H1 (cell line): ENCODE measurements around the gene DCDC2. TPM values are rescaled to one million over a fixed set of nuclear protein-coding genes. Genes with fewer than 3 reads are reported as not detected.
A peak's percentile ranks its signal among the peaks of the same experiment; 100 is the strongest.

Experiments
- CTCF ChIA-PET: fragments of 300-600 bp; sonication (Branson Sonifier 250); formaldehyde crosslinking; loops from one replicate; lab custom pipeline; 2021; ENCODE audit not compliant: partially characterized antibody; lab: Charles Lee
- POLR2A ChIA-PET: fragments of 300-600 bp; sonication (Branson Sonifier 250); formaldehyde crosslinking; loops from one replicate; lab custom pipeline; 2021; ENCODE audit warnings: inconsistent platforms; ENCODE audit not compliant: partially characterized antibody; lab: Charles Lee
- DNase-seq, 2 experiments: peaks; one replicate each; pipeline versions ENCODE4 v3.0.0 to v3.0.0-alpha.2; 2010 to 2022; ENCODE audit warnings: low spot score in 2 of 2, low read depth in 1 of 2, mixed read lengths in 1 of 2
- FAIRE-seq: peaks from 2 replicates; lab custom pipeline; 2011; peaks lifted over from hg19 to GRCh38; lab: Jason Lieb, UNC
- H2AFZ ChIP-seq: 2 replicates; pipeline ENCODE4 v1.8.1; 2012; ENCODE audit warnings: low read length, inconsistent platforms
- H2AK5ac ChIP-seq: 2 replicates; pipeline ENCODE4 v1.6.1; 2013; ENCODE audit warnings: low read depth, low read length
- H2BK120ac ChIP-seq: replicated peaks from 2 replicates; pipeline ENCODE3; 2013; ENCODE audit warnings: low read depth, low read length, inconsistent platforms
- H2BK12ac ChIP-seq: 2 replicates; pipeline ENCODE4 v1.6.1; 2013; ENCODE audit warnings: low read depth, low read length
- H2BK15ac ChIP-seq: 2 replicates; pipeline ENCODE4 v1.6.1; 2013; ENCODE audit warnings: low read length
- H2BK20ac ChIP-seq: 2 replicates; pipeline ENCODE4 v1.6.1; 2013; ENCODE audit warnings: low read length
- H2BK5ac ChIP-seq: 2 replicates; pipeline ENCODE4 v1.6.1; 2013; ENCODE audit warnings: low read depth, low read length
- H3K14ac ChIP-seq: 2 replicates; pipeline ENCODE4 v1.6.1; 2013; ENCODE audit warnings: inconsistent platforms; ENCODE audit not compliant: insufficient read length
- H3K18ac ChIP-seq: 2 replicates; pipeline ENCODE4 v1.6.1; 2013; ENCODE audit warnings: low read length; ENCODE audit errors: extremely low read depth
- H3K23ac ChIP-seq: 2 replicates; pipeline ENCODE4 v1.6.1; 2013; ENCODE audit warnings: inconsistent platforms; ENCODE audit not compliant: insufficient read length
- H3K23me2 ChIP-seq: 2 replicates; pipeline ENCODE4 v1.6.1; 2013; ENCODE audit warnings: low read depth, low read length
- H3K27ac ChIP-seq: 2 replicates; pipeline ENCODE4 v1.6.1; 2011; ENCODE audit warnings: low read depth, low read length, inconsistent platforms
- H3K27me3 ChIP-seq, 4 experiments: replicated peaks in 1 of 4; 1 replicate in 1 of 4; 2 replicates in 3 of 4; pipeline versions ENCODE4 v1.6.1 to v1.8.1; 2011 to 2013; ENCODE audit warnings: low read length in 3 of 4, mild to moderate bottlenecking in 3 of 4, inconsistent platforms in 2 of 4, mixed read lengths in 2 of 4, moderate library complexity in 1 of 4; ENCODE audit not compliant: control insufficient read depth in 3 of 4, insufficient read depth in 3 of 4; ENCODE audit errors: extremely low read depth in 1 of 4
- H3K36me3 ChIP-seq, 4 experiments: 2 replicates each; pipeline versions ENCODE4 v1.6.1 to v1.8.1; 2011 to 2013; ENCODE audit warnings: mild to moderate bottlenecking in 4 of 4, low read length in 3 of 4, moderate library complexity in 2 of 4, control low read depth in 1 of 4, inconsistent platforms in 1 of 4; ENCODE audit not compliant: insufficient read depth in 4 of 4, control insufficient read depth in 2 of 4
- H3K4ac ChIP-seq: replicated peaks from 2 replicates; pipeline ENCODE3; 2013; ENCODE audit warnings: low read length, low read depth, mixed read lengths, inconsistent platforms; ENCODE audit not compliant: insufficient read length
- H3K4me1 ChIP-seq, 4 experiments: replicated peaks in 1 of 4; 1 replicate in 1 of 4; 2 replicates in 3 of 4; pipeline versions ENCODE4 v1.6.1 to v1.8.1; 2011 to 2013; ENCODE audit warnings: low read length in 3 of 4, inconsistent platforms in 2 of 4, mixed read lengths in 1 of 4; ENCODE audit not compliant: insufficient read depth in 4 of 4, control insufficient read depth in 3 of 4
- H3K4me2 ChIP-seq, 2 experiments: 2 replicates each; pipeline versions ENCODE4 v1.6.1 to v1.8.1; 2011 to 2013; ENCODE audit warnings: low read depth in 2 of 2, low read length in 2 of 2, control low read depth in 1 of 2, inconsistent platforms in 1 of 2, mild to moderate bottlenecking in 1 of 2; ENCODE audit not compliant: insufficient read depth in 1 of 2
- H3K4me3 ChIP-seq, 4 experiments: fragments of 200-600, 300-600 bp in 1 of 4; sonication (generic), shearing (Covaris generic), sonication (Bioruptor Twin) in 1 of 4; 2 replicates each; pipeline versions ENCODE4 v1.5.1 to v1.8.1; 2011 to 2016; ENCODE audit warnings: low read length in 4 of 4, low read depth in 3 of 4, control low read depth in 2 of 4, inconsistent platforms in 2 of 4, mild to moderate bottlenecking in 2 of 4, mixed read lengths in 1 of 4, moderate library complexity in 1 of 4; ENCODE audit not compliant: insufficient read depth in 2 of 4; ENCODE audit errors: extremely low read depth in 1 of 4
- H3K56ac ChIP-seq: replicated peaks from 2 replicates; pipeline ENCODE3; 2013; ENCODE audit warnings: low read depth, mild to moderate bottlenecking, mixed read lengths, low read length, inconsistent platforms; ENCODE audit not compliant: insufficient read length
- H3K79me1 ChIP-seq: 2 replicates; pipeline ENCODE4 v1.6.1; 2013; ENCODE audit warnings: low read depth, low read length, control low read depth
- H3K79me2 ChIP-seq, 2 experiments: 2 replicates each; pipeline versions ENCODE4 v1.6.1 to v1.8.1; 2012 to 2013; ENCODE audit warnings: low read length in 2 of 2, mild to moderate bottlenecking in 2 of 2, inconsistent platforms in 1 of 2; ENCODE audit not compliant: insufficient read depth in 2 of 2, control insufficient read depth in 1 of 2
- H3K9ac ChIP-seq, 4 experiments: replicated peaks in 1 of 4; 1 replicate in 1 of 4; 2 replicates in 3 of 4; pipeline versions ENCODE4 v1.6.1 to v1.8.1; 2011 to 2013; ENCODE audit warnings: low read depth in 3 of 4, low read length in 3 of 4, control low read depth in 2 of 4, mild to moderate bottlenecking in 2 of 4, moderate library complexity in 2 of 4, inconsistent platforms in 1 of 4; ENCODE audit errors: extremely low read depth in 1 of 4
- H3K9me3 ChIP-seq, 2 experiments: 2 replicates each; pipeline versions ENCODE4 v1.6.1 to v1.8.1; 2012 to 2013; ENCODE audit warnings: mild to moderate bottlenecking in 2 of 2, moderate library complexity in 2 of 2, control low read depth in 1 of 2, inconsistent platforms in 1 of 2, low read depth in 1 of 2, low read length in 1 of 2, mixed read lengths in 1 of 2; ENCODE audit not compliant: insufficient read depth in 2 of 2
- H4K20me1 ChIP-seq, 2 experiments: replicated peaks in 1 of 2; 2 replicates each; pipeline versions ENCODE3 to v1.8.1; 2011 to 2013; ENCODE audit warnings: inconsistent platforms in 2 of 2, low read length in 2 of 2, mild to moderate bottlenecking in 1 of 2; ENCODE audit not compliant: insufficient read depth in 2 of 2, control insufficient read depth in 1 of 2
- H4K5ac ChIP-seq: 2 replicates; pipeline ENCODE4 v1.6.1; 2013; ENCODE audit warnings: low read length, low read depth, mixed read lengths, inconsistent platforms; ENCODE audit not compliant: insufficient read length
- H4K8ac ChIP-seq: 2 replicates; pipeline ENCODE4 v1.8.0; 2013; ENCODE audit warnings: mild to moderate bottlenecking, moderate library complexity, low read length, inconsistent platforms; ENCODE audit not compliant: insufficient read depth; ENCODE audit errors: extremely low read depth
- H4K91ac ChIP-seq: replicated peaks from 2 replicates; pipeline ENCODE3; 2013; ENCODE audit warnings: low read length, mixed read lengths, inconsistent platforms; ENCODE audit not compliant: insufficient read length
- ASH2L ChIP-seq: fragments of 200-600, 300-600 bp; sonication (generic); IDR thresholded peaks from one replicate; pipeline ENCODE4 v1.7.1; 2017; ENCODE audit warnings: low read length
- CBX8 ChIP-seq: fragments of 300-800, 300-1000 bp; sonication (generic); IDR thresholded peaks from 2 replicates; pipeline ENCODE4 v1.7.1; 2016; ENCODE audit warnings: low read depth, low read length, borderline replicate concordance
- CHD2 ChIP-seq: IDR thresholded peaks from 2 replicates; pipeline ENCODE4 v1.6.1; 2012; ENCODE audit warnings: low read length, improper control_type of control experiment
- GABPA ChIP-seq: IDR thresholded peaks from 2 replicates; pipeline ENCODE4 v1.6.1; 2011; ENCODE audit warnings: mild to moderate bottlenecking, low read length, moderate library complexity, borderline replicate concordance; ENCODE audit not compliant: insufficient read depth
- HDAC6 ChIP-seq: IDR thresholded peaks from one replicate; pipeline ENCODE4 v1.7.1; 2012; ENCODE audit warnings: low read depth, mild to moderate bottlenecking, inconsistent platforms, low read length, moderate library complexity
- JUN ChIP-seq: IDR thresholded peaks from 2 replicates; pipeline ENCODE4 v1.6.1; 2011; ENCODE audit warnings: low read depth, mild to moderate bottlenecking, improper control_type of control experiment, low read length
- RAD21 ChIP-seq, 2 experiments: IDR thresholded peaks in 1 of 2; conservative IDR thresholded peaks in 1 of 2; 2 replicates each; pipeline ENCODE4 v1.6.1; 2011; ENCODE audit warnings: low read depth in 2 of 2, low read length in 2 of 2, improper control_type of control experiment in 1 of 2, inconsistent platforms in 1 of 2, mild to moderate bottlenecking in 1 of 2, moderate library complexity in 1 of 2
- RBBP5 ChIP-seq: IDR thresholded peaks from 2 replicates; pipeline ENCODE4 v1.7.1; 2012; ENCODE audit warnings: low read depth, mild to moderate bottlenecking, inconsistent platforms, low read length, moderate library complexity, borderline replicate concordance
- RNF2 ChIP-seq: fragments of 200-900, 300-1000 bp; sonication (generic); IDR thresholded peaks from 2 replicates; pipeline ENCODE4 v1.7.1; 2016; ENCODE audit warnings: borderline replicate concordance, low read depth, mild to moderate bottlenecking, antibody characterized with exemption, low read length; ENCODE audit not compliant: poor library complexity, severe bottlenecking; ENCODE audit errors: missing control alignments
- TBP ChIP-seq: IDR thresholded peaks from 2 replicates; pipeline ENCODE4 v1.6.1; 2011; ENCODE audit warnings: low read depth, low read length, improper control_type of control experiment
- ZNF274 ChIP-seq: IDR thresholded peaks from 2 replicates; pipeline ENCODE4 v1.7.0; 2012; ENCODE audit warnings: low read length, borderline replicate concordance; ENCODE audit errors: extremely low read depth
- WGBS, 2 experiments: shearing (Covaris generic) in 1 of 2; methylation state at CpG; one replicate each; pipeline versions ENCODE4 v1.1.6 to v1.1.7; 2013 to 2015; ENCODE audit warnings: low lambda C conversion rate in 2 of 2, mixed read lengths in 2 of 2, inconsistent platforms in 1 of 2, low coverage in 1 of 2, missing lambda C conversion rate in 1 of 2; ENCODE audit not compliant: insufficient replicate concordance in 2 of 2, insufficient coverage in 1 of 2, insufficient read length in 1 of 2; ENCODE audit errors: extremely low coverage in 1 of 2, missing lambda C conversion rate in 1 of 2; 5-methylcytosine and 5-hydroxymethylcytosine counted together
- polyA plus RNA-seq, 7 experiments: library from polyadenylated mRNA; depleted of rRNA in 3 of 7; stranded (reverse) in 5 of 7; unstranded in 2 of 7; fragments of >200 nt in 5 of 7; fragments of 200-250 nt in 2 of 7; gene quantifications; 1 replicate in 5 of 7; 2 replicates in 1 of 7; 4 replicates in 1 of 7; pipeline versions ENCODE4 v1.2.1 to v1.2.3, GENCODE V29; 2011 to 2013; ENCODE audit warnings: missing spikeins in 2 of 7, mixed read lengths in 2 of 7
- total RNA-seq: library from RNA; stranded (reverse); fragmentation: NEBNext Ultra II Directional; extraction: Animal tissue kit (Norgen Biotek cat#: 25700); gene quantifications from 2 replicates; pipeline ENCODE4 v1.2.1, GENCODE V29; 2021
- TF ChIP-seq, protein P1 (sequence below): IDR thresholded peaks from 2 replicates; pipeline ENCODE4 v1.6.1; 2012; ENCODE audit warnings: inconsistent platforms

Gene DCDC2
- total and polyA plus RNA-seq, 2 of the 8 experiments (the other 6 are each of a cell fraction or from before 2014, with no cell fraction given) = 0.03 to 0.15 TPM

DNA sequence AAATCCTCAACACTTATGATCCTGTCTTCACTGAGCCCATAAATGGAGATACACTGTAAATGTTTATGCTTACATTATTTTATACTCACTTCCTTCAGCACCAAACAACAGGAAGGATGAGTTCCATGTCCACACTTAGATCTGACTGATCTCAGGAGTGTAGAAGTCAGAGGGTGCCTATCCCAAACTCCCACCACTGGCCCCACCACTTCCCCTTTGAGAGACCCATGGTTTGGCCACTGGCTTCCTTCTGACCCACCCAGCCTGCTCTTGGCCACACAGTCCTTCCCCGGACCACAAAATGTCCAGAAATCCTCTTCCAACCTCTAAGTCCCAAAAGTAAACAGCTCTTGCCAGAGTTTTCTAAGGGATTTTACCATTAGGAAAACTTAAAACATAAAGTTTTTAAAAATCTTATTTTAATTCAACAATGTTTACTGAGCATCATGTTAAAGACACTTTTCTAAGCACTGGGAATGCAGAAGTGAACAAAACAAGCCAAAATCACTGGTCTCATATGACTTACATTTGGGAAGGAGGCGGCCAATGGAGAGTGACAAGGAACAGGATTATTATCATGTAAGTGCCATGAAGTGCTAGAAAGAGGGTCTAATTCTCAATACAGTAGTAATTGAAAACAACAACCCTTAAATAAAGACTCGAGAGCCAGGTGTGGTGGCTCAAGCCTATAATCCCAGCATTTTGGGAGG lies 128.0 kb downstream of the DCDC2 start:
- no peaks in the 10 kb centered on the region; a peak in 2 of 7 replicates for H3K4me1 ChIP-seq
- FAIRE-seq (no peak), DNase-seq (no peak)
- no peak overlapping the region for H2BK15ac ChIP-seq
- no peak overlapping the region for H4K8ac ChIP-seq
- H2BK20ac ChIP-seq = no peak overlapping the region
- WGBS, 2 experiments = 57% methylated on average over 3 of the region's 3 CpGs; no CpG with 5 or more reads in 1 of the 2 experiments
- H3K14ac ChIP-seq = no peak overlapping the region
- H3K4me3 ChIP-seq = no peak overlapping the region
- no peak overlapping the region for H2BK12ac ChIP-seq
- no peak overlapping the region for H2BK120ac ChIP-seq
- H3K18ac ChIP-seq = no peak overlapping the region
- no peaks in the 10 kb centered on the region for H3K36me3 ChIP-seq
- H3K27ac ChIP-seq = no peak overlapping the region
- H2AK5ac ChIP-seq = no peak overlapping the region
- no peaks in the 10 kb centered on the region for H3K9me3 ChIP-seq
- H3K27me3 ChIP-seq = no peaks in the 10 kb centered on the region
- no peak overlapping the region for H2BK5ac ChIP-seq
- H3K79me1 ChIP-seq = no peaks in the 10 kb centered on the region
- ChIA-PET CTCF (interaction anchor here (0.8 to 1.6 kb wide), 3 partner anchors 24 to 47 kb away, joined by 3 to 5 read pairs (median 4); no protein-coding TSS in a partner anchor), POLR2A (no interaction called here)
- H3K9ac ChIP-seq = no peak overlapping the region
- H3K23ac ChIP-seq = no peak overlapping the region
- H4K5ac ChIP-seq = no peak overlapping the region
- no peaks in the 10 kb centered on the region for H4K20me1 ChIP-seq
- H2AFZ ChIP-seq = no peak overlapping the region
- H3K79me2 ChIP-seq = no peaks in the 10 kb centered on the region
- H3K23me2 ChIP-seq = no peaks in the 10 kb centered on the region
- no peak overlapping the region for H4K91ac ChIP-seq
- no peak overlapping the region for H3K4me2 ChIP-seq
- no peak overlapping the region for H3K4ac ChIP-seq
- peak overlapping the region; percentile 14 for H3K56ac ChIP-seq
- TF ChIP-seq, protein P1, sequence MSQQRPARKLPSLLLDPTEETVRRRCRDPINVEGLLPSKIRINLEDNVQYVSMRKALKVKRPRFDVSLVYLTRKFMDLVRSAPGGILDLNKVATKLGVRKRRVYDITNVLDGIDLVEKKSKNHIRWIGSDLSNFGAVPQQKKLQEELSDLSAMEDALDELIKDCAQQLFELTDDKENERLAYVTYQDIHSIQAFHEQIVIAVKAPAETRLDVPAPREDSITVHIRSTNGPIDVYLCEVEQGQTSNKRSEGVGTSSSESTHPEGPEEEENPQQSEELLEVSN = no peak
- TF ChIP-seq CBX8 = no peak
- TF ChIP-seq RAD21 (IDR thresholded peaks at IDR 0.05 in 1 of 2, conservative IDR thresholded peaks at IDR 0.05 in 1 of 2; ENCODE audit: low read depth in 2 of 2, low read length in 2 of 2) = no peak
- no peak for TF ChIP-seq ZNF274
- TF ChIP-seq RNF2 = no peak
- TF ChIP-seq TBP = no peak
- TF ChIP-seq ASH2L = no peak
- TF ChIP-seq GABPA = no peak
- no peak for TF ChIP-seq RBBP5
- no peak for TF ChIP-seq CHD2
- TF ChIP-seq HDAC6 = no peak
- TF ChIP-seq JUN = no peak
